ENCODE data around the gene ADCY5. TPM values are rescaled to one million over a fixed set of nuclear protein-coding genes. Genes with fewer than 3 reads are reported as not detected.

The ADCY5 gene
- polyA plus RNA-seq, 2 donors = 4.4 to 5.0 TPM

GRCh38 chr3:123285066-123285465 is 163.8 kb downstream of the ADCY5 start:
- Histone ChIP-seq H3K4me1 (ENCODE audit: control insufficient read depth in 2 of 2, insufficient read depth in 2 of 2, low read length in 1 of 2) (no peaks in the 10 kb centered on the region), H3K27ac (ENCODE audit: low read depth in 2 of 2, low read length in 1 of 2) (no peak overlapping the region), H3K9me3 (ENCODE audit: control insufficient read depth in 2 of 2, insufficient read depth in 1 of 2, low read depth in 1 of 2, low read length in 1 of 2) (no peaks in the 10 kb centered on the region), H3K27me3 (ENCODE audit: control insufficient read depth in 1 of 2, insufficient read depth in 2 of 2, low read length in 2 of 2) (no peaks in the 10 kb centered on the region), H3K36me3 (ENCODE audit: control insufficient read depth in 2 of 2, insufficient read depth in 2 of 2, low read length in 1 of 2) (peaks cover 0 to 7% of the 10 kb centered on the region in 2 donors), H3K4me3 (ENCODE audit: low read depth in 1 of 2, low read length in 2 of 2) (no peak overlapping the region)
- 72 to 75% methylated on average over 9 of the region's 9 CpGs for WGBS, 2 donors

GRCh38 chr3:123284399-123285010 is 164.4 kb downstream of the ADCY5 start:
- H3K9me3 ChIP-seq (ENCODE audit: control insufficient read depth in 2 of 2, insufficient read depth in 1 of 2, low read depth in 1 of 2, low read length in 1 of 2) = no peaks in the 10 kb centered on the region
- 88 to 90% methylated on average over 18 of the region's 18 CpGs for WGBS, 2 donors
- H3K36me3 ChIP-seq (ENCODE audit: control insufficient read depth in 2 of 2, insufficient read depth in 2 of 2, low read length in 1 of 2) = peaks cover 0 to 7% of the 10 kb centered on the region in 2 donors

GRCh38 chr3:123283657-123284398 is 165.1 kb downstream of the ADCY5 start:
- WGBS, 2 donors = 83 to 86% methylated on average over 17 of the region's 17 CpGs
- H3K27me3 ChIP-seq (ENCODE audit: control insufficient read depth in 1 of 2, insufficient read depth in 2 of 2, low read length in 2 of 2) = no peaks in the 10 kb centered on the region
- no peak overlapping the region for H3K4me3 ChIP-seq (ENCODE audit: low read depth in 1 of 2, low read length in 2 of 2)
- no peak overlapping the region for H3K27ac ChIP-seq (ENCODE audit: low read depth in 2 of 2, low read length in 1 of 2)
- H3K4me1 ChIP-seq (ENCODE audit: control insufficient read depth in 2 of 2, insufficient read depth in 2 of 2, low read length in 1 of 2) = no peaks in the 10 kb centered on the region
- H3K9me3 ChIP-seq (ENCODE audit: control insufficient read depth in 2 of 2, insufficient read depth in 1 of 2, low read depth in 1 of 2, low read length in 1 of 2) = no peaks in the 10 kb centered on the region
- peaks cover 0 to 7% of the 10 kb centered on the region in 2 donors for H3K36me3 ChIP-seq (ENCODE audit: control insufficient read depth in 2 of 2, insufficient read depth in 2 of 2, low read length in 1 of 2)

More at GRCh38 chr3:123284399-123285010, 164.4 kb downstream of the ADCY5 start:
- no peaks in the 10 kb centered on the region for H3K27me3 ChIP-seq (ENCODE audit: control insufficient read depth in 1 of 2, insufficient read depth in 2 of 2, low read length in 2 of 2)
- H3K27ac ChIP-seq (ENCODE audit: low read depth in 2 of 2, low read length in 1 of 2) = no peak overlapping the region
- no peak overlapping the region for H3K4me3 ChIP-seq (ENCODE audit: low read depth in 1 of 2, low read length in 2 of 2)
- H3K4me1 ChIP-seq (ENCODE audit: control insufficient read depth in 2 of 2, insufficient read depth in 2 of 2, low read length in 1 of 2) = no peaks in the 10 kb centered on the region

GRCh38 chr3:123283074-123283473 is 165.8 kb downstream of the ADCY5 start:
- Histone ChIP-seq H3K4me1 (ENCODE audit: control insufficient read depth in 2 of 2, insufficient read depth in 2 of 2, low read length in 1 of 2) (no peaks in the 10 kb centered on the region), H3K4me3 (ENCODE audit: low read depth in 1 of 2, low read length in 2 of 2) (no peak overlapping the region), H3K36me3 (ENCODE audit: control insufficient read depth in 2 of 2, insufficient read depth in 2 of 2, low read length in 1 of 2) (peaks cover 0 to 7% of the 10 kb centered on the region in 2 donors), H3K27me3 (ENCODE audit: control insufficient read depth in 1 of 2, insufficient read depth in 2 of 2, low read length in 2 of 2) (no peaks in the 10 kb centered on the region), H3K27ac (ENCODE audit: low read depth in 2 of 2, low read length in 1 of 2) (no peak overlapping the region), H3K9me3 (ENCODE audit: control insufficient read depth in 2 of 2, insufficient read depth in 1 of 2, low read depth in 1 of 2, low read length in 1 of 2) (no peaks in the 10 kb centered on the region)
- WGBS, 2 donors = 79 to 81% methylated on average over 9 of the region's 9 CpGs

GRCh38 chr3:123282461-123282860 is 166.4 kb downstream of the ADCY5 start:
- Histone ChIP-seq H3K4me1 (ENCODE audit: control insufficient read depth in 2 of 2, insufficient read depth in 2 of 2, low read length in 1 of 2) (no peaks in the 10 kb centered on the region), H3K4me3 (ENCODE audit: low read depth in 1 of 2, low read length in 2 of 2) (no peak overlapping the region), H3K27me3 (ENCODE audit: control insufficient read depth in 1 of 2, insufficient read depth in 2 of 2, low read length in 2 of 2) (no peaks in the 10 kb centered on the region), H3K9me3 (ENCODE audit: control insufficient read depth in 2 of 2, insufficient read depth in 1 of 2, low read depth in 1 of 2, low read length in 1 of 2) (no peaks in the 10 kb centered on the region), H3K36me3 (ENCODE audit: control insufficient read depth in 2 of 2, insufficient read depth in 2 of 2, low read length in 1 of 2) (peaks cover 0 to 7% of the 10 kb centered on the region in 2 donors), H3K27ac (ENCODE audit: low read depth in 2 of 2, low read length in 1 of 2) (no peak overlapping the region)
- WGBS, 2 donors = 82 to 86% methylated on average over 8 of the region's 8 CpGs

GRCh38 chr3:123281929-123282328 is 167.0 kb downstream of the ADCY5 start:
- H3K27ac ChIP-seq (ENCODE audit: low read depth in 2 of 2, low read length in 1 of 2) = no peak overlapping the region
- no peaks in the 10 kb centered on the region for H3K27me3 ChIP-seq (ENCODE audit: control insufficient read depth in 1 of 2, insufficient read depth in 2 of 2, low read length in 2 of 2)
- no peak overlapping the region for H3K4me3 ChIP-seq (ENCODE audit: low read depth in 1 of 2, low read length in 2 of 2)
- peaks cover 0 to 7% of the 10 kb centered on the region in 2 donors for H3K36me3 ChIP-seq (ENCODE audit: control insufficient read depth in 2 of 2, insufficient read depth in 2 of 2, low read length in 1 of 2)
- H3K4me1 ChIP-seq (ENCODE audit: control insufficient read depth in 2 of 2, insufficient read depth in 2 of 2, low read length in 1 of 2) = no peaks in the 10 kb centered on the region
- WGBS, 2 donors = 93 to 97% methylated on average over 2 of the region's 2 CpGs
- H3K9me3 ChIP-seq (ENCODE audit: control insufficient read depth in 2 of 2, insufficient read depth in 1 of 2, low read depth in 1 of 2, low read length in 1 of 2) = no peaks in the 10 kb centered on the region

- no peaks in the 10 kb centered on the region for H3K4me1 ChIP-seq (ENCODE audit: control insufficient read depth in 2 of 2, insufficient read depth in 2 of 2, low read length in 1 of 2)
- peaks cover 0 to 6% of the 10 kb centered on the region in 2 donors for H3K36me3 ChIP-seq (ENCODE audit: control insufficient read depth in 2 of 2, insufficient read depth in 2 of 2, low read length in 1 of 2)
- no peak overlapping the region for H3K27ac ChIP-seq (ENCODE audit: low read depth in 2 of 2, low read length in 1 of 2)
- no peak overlapping the region for H3K4me3 ChIP-seq (ENCODE audit: low read depth in 1 of 2, low read length in 2 of 2)
- no peaks in the 10 kb centered on the region for H3K27me3 ChIP-seq (ENCODE audit: control insufficient read depth in 1 of 2, insufficient read depth in 2 of 2, low read length in 2 of 2)
- no peaks in the 10 kb centered on the region for H3K9me3 ChIP-seq (ENCODE audit: control insufficient read depth in 2 of 2, insufficient read depth in 1 of 2, low read depth in 1 of 2, low read length in 1 of 2)
- 88 to 91% methylated on average over 3 of the region's 3 CpGs for WGBS, 2 donors
These were observed 167.5 kb downstream of the ADCY5 start for GRCh38 chr3:123281406-123281805.

- Histone ChIP-seq H3K9me3 (ENCODE audit: control insufficient read depth in 2 of 2, insufficient read depth in 1 of 2, low read depth in 1 of 2, low read length in 1 of 2) (no peaks in the 10 kb centered on the region), H3K4me1 (ENCODE audit: control insufficient read depth in 2 of 2, insufficient read depth in 2 of 2, low read length in 1 of 2) (no peaks in the 10 kb centered on the region), H3K4me3 (ENCODE audit: low read depth in 1 of 2, low read length in 2 of 2) (no peak overlapping the region), H3K27me3 (ENCODE audit: control insufficient read depth in 1 of 2, insufficient read depth in 2 of 2, low read length in 2 of 2) (no peaks in the 10 kb centered on the region), H3K27ac (ENCODE audit: low read depth in 2 of 2, low read length in 1 of 2) (no peak overlapping the region), H3K36me3 (ENCODE audit: control insufficient read depth in 2 of 2, insufficient read depth in 2 of 2, low read length in 1 of 2) (peaks cover 0 to 3% of the 10 kb centered on the region in 2 donors)
- WGBS, 2 donors = 79% methylated on average over 7 of the region's 7 CpGs
These were observed 169.8 kb downstream of the ADCY5 start for GRCh38 chr3:123279121-123279520.

- Histone ChIP-seq H3K27ac (ENCODE audit: low read depth in 2 of 2, low read length in 1 of 2) (no peak overlapping the region), H3K4me1 (ENCODE audit: control insufficient read depth in 2 of 2, insufficient read depth in 2 of 2, low read length in 1 of 2) (no peaks in the 10 kb centered on the region)
These were observed 170.4 kb downstream of the ADCY5 start for GRCh38 chr3:123278446-123278845.

GRCh38 chr3:123277106-123277505 is 171.8 kb downstream of the ADCY5 start:
- Histone ChIP-seq H3K9me3 (ENCODE audit: control insufficient read depth in 2 of 2, insufficient read depth in 1 of 2, low read depth in 1 of 2, low read length in 1 of 2) (no peaks in the 10 kb centered on the region), H3K27me3 (ENCODE audit: control insufficient read depth in 1 of 2, insufficient read depth in 2 of 2, low read length in 2 of 2) (no peaks in the 10 kb centered on the region), H3K4me3 (ENCODE audit: low read depth in 1 of 2, low read length in 2 of 2) (no peak overlapping the region), H3K27ac (ENCODE audit: low read depth in 2 of 2, low read length in 1 of 2) (no peak overlapping the region), H3K4me1 (ENCODE audit: control insufficient read depth in 2 of 2, insufficient read depth in 2 of 2, low read length in 1 of 2) (no peaks in the 10 kb centered on the region), H3K36me3 (ENCODE audit: control insufficient read depth in 2 of 2, insufficient read depth in 2 of 2, low read length in 1 of 2) (no peaks in the 10 kb centered on the region)
- WGBS, 2 donors = 78 to 81% methylated on average over 6 of the region's 6 CpGs

More at GRCh38 chr3:123278446-123278845, 170.4 kb downstream of the ADCY5 start:
- no peak overlapping the region for H3K4me3 ChIP-seq (ENCODE audit: low read depth in 1 of 2, low read length in 2 of 2)
- H3K27me3 ChIP-seq (ENCODE audit: control insufficient read depth in 1 of 2, insufficient read depth in 2 of 2, low read length in 2 of 2) = no peaks in the 10 kb centered on the region
- WGBS, 2 donors = 88 to 93% methylated on average over 5 of the region's 5 CpGs
- peaks cover 0 to 3% of the 10 kb centered on the region in 2 donors for H3K36me3 ChIP-seq (ENCODE audit: control insufficient read depth in 2 of 2, insufficient read depth in 2 of 2, low read length in 1 of 2)
- H3K9me3 ChIP-seq (ENCODE audit: control insufficient read depth in 2 of 2, insufficient read depth in 1 of 2, low read depth in 1 of 2, low read length in 1 of 2) = no peaks in the 10 kb centered on the region

All from esophagus (tissue), 2 donors.